ENCODE results near the gene DNAL1. TPM values are rescaled to one million over a fixed set of nuclear protein-coding genes. Genes with fewer than 3 reads are reported as not detected.

DNAL1 gene
- total RNA-seq, 1 experiment from 2014 or later, result 14.3 TPM

DNA sequence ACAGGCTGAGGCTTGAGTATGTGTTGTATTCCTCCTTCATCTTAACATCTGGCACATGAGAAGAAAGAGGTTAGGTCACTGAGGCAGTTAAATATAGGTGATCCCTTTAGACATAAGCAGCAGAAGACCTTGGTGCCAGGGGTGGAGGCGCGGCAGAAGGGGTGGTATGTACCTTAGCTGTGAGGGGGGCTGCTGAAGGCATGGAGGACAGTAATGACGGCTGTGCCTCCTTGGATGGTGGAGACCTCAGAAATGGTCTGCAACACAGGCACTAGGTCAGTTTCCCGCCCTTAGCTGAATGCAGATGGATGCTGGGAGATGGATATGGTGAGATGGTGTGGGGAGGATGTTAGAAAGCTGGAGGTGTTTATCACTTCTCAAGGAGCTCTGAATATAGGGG lies 70.9 kb downstream of the DNAL1 start:
- DNase-seq (ENCODE audit: low spot score), result no peak
- Mint-ChIP-seq H3K9me3 (no peaks in the 10 kb centered on the region), H3K27me3 (ENCODE audit: low read depth) (peaks cover 7% of the 10 kb centered on the region), H3K4me1 (peaks cover 48% of the 10 kb centered on the region), H3K27ac (0 out of 2 replicates have a peak overlapping the region, but pooled peaks have one; percentile 3), H3K36me3 (no peaks in the 10 kb centered on the region), H3K4me3 (no peak overlapping the region)
- ATAC-seq, result no peak
- TF ChIP-seq, protein P1, sequence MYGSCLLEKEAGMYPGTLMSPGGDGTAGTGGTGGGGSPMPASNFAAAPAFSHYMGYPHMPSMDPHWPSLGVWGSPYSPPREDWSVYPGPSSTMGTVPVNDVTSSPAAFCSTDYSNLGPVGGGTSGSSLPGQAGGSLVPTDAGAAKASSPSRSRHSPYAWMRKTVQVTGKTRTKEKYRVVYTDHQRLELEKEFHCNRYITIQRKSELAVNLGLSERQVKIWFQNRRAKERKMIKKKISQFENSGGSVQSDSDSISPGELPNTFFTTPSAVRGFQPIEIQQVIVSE (CRISPR knock-in tag; IDR thresholded peaks at IDR 0.05; ENCODE audit: borderline replicate concordance), result no peak
- TF ChIP-seq ZNF219 (CRISPR knock-in tag; IDR thresholded peaks at IDR 0.05; ENCODE audit: borderline replicate concordance) (no peak), SOX15 (CRISPR knock-in tag; IDR thresholded peaks at IDR 0.05) (no peak), CREB1 (CRISPR knock-in tag; IDR thresholded peaks at IDR 0.05) (no peak)
- TF ChIP-seq, protein P2, sequence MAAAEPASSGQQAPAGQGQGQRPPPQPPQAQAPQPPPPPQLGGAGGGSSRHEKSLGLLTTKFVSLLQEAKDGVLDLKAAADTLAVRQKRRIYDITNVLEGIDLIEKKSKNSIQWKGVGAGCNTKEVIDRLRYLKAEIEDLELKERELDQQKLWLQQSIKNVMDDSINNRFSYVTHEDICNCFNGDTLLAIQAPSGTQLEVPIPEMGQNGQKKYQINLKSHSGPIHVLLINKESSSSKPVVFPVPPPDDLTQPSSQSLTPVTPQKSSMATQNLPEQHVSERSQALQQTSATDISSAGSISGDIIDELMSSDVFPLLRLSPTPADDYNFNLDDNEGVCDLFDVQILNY (CRISPR knock-in tag; IDR thresholded peaks at IDR 0.05), result no peak
- CTCF ChIA-PET, result interaction anchor here (0.9 to 1.2 kb wide), 2 partner anchors 43 to 81 kb away, joined by 3 to 4 read pairs; no protein-coding TSS in a partner anchor
- POLR2A ChIA-PET, result no interaction called here

DNA sequence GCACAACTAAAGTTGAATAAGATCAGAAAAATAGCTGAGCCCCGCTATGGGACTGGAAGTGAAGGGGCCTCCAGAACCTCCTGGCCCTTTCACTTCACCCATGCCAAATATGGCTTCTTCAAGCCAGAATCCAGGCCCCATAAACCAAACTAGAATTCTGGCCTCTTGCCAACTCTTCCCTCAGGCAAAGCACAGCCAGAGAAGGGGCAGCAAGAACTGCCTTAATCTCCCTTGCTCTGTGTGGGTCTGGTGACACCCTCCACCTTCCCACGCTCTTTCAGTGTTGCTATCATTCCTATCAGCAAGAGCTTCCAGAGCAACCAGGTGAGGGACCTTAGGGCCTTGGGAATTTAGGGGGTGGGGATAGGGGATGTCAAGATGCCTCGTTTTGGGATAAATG lies 72.5 kb downstream of the DNAL1 start:
- peaks cover 58% of the 10 kb centered on the region for H3K4me1 Mint-ChIP-seq
- H3K27me3 Mint-ChIP-seq (ENCODE audit: low read depth), result peaks cover 7% of the 10 kb centered on the region
- no peaks in the 10 kb centered on the region for H3K9me3 Mint-ChIP-seq
- H3K27ac Mint-ChIP-seq, result no peak overlapping the region
- peaks cover 3% of the 10 kb centered on the region for H3K36me3 Mint-ChIP-seq
- H3K4me3 Mint-ChIP-seq, result peak overlapping the region; percentile 86; the same call in 1 of the 2 replicates
- DNase-seq (ENCODE audit: low spot score) (no peak), ATAC-seq (no peak)
- TF ChIP-seq NFE2L1 (CRISPR knock-in tag; IDR thresholded peaks at IDR 0.05), result no peak
- no peak for TF ChIP-seq GRHL2 (CRISPR knock-in tag; IDR thresholded peaks at IDR 0.05; ENCODE audit: insufficient replicate concordance, severe bottlenecking)
- TF ChIP-seq RORB (CRISPR knock-in tag; IDR thresholded peaks at IDR 0.05), result no peak
- TF ChIP-seq OVOL2 (CRISPR knock-in tag; IDR thresholded peaks at IDR 0.05; ENCODE audit: borderline replicate concordance), result no peak
- TF ChIP-seq, protein P1 (CRISPR knock-in tag; IDR thresholded peaks at IDR 0.05; ENCODE audit: borderline replicate concordance), result no peak
- no peak for TF ChIP-seq ETV6 (CRISPR knock-in tag; IDR thresholded peaks at IDR 0.05)
- TF ChIP-seq ZBTB21 (CRISPR knock-in tag; IDR thresholded peaks at IDR 0.05; ENCODE audit: borderline replicate concordance), result no peak
- TF ChIP-seq RELA (CRISPR knock-in tag; IDR thresholded peaks at IDR 0.05; ENCODE audit: borderline replicate concordance), result no peak
- TF ChIP-seq SP1 (CRISPR knock-in tag; conservative IDR thresholded peaks at IDR 0.05), result no peak
- TF ChIP-seq ZNF232 (CRISPR knock-in tag; IDR thresholded peaks at IDR 0.05), result no peak
- TF ChIP-seq ZNF317 (CRISPR knock-in tag; IDR thresholded peaks at IDR 0.05; ENCODE audit: borderline replicate concordance, low read depth), result no peak
- TF ChIP-seq JAZF1 (CRISPR knock-in tag; IDR thresholded peaks at IDR 0.05), result no peak
- no peak for TF ChIP-seq TP53 (CRISPR knock-in tag; IDR thresholded peaks at IDR 0.05)
- no peak for TF ChIP-seq ESRRA (CRISPR knock-in tag; IDR thresholded peaks at IDR 0.05; ENCODE audit: borderline replicate concordance)
- no peak for TF ChIP-seq SMAD4 (CRISPR knock-in tag; IDR thresholded peaks at IDR 0.05)
- TF ChIP-seq FOXP1 (CRISPR knock-in tag; IDR thresholded peaks at IDR 0.05; ENCODE audit: borderline replicate concordance), result no peak
- CTCF ChIA-PET, result interaction anchor here (0.7 to 4.8 kb wide), 7 partner anchors 11 to 84 kb away, joined by 3 to 22 read pairs (median 4); a partner anchor contains a TSS
- POLR2A ChIA-PET, result interaction anchor here (0.7 to 1.3 kb wide), 5 partner anchors 16 to 169 kb away, joined by 4 to 5 read pairs (median 4); partner anchors contain the start of genes PTGR2 and ZNF410

DNA sequence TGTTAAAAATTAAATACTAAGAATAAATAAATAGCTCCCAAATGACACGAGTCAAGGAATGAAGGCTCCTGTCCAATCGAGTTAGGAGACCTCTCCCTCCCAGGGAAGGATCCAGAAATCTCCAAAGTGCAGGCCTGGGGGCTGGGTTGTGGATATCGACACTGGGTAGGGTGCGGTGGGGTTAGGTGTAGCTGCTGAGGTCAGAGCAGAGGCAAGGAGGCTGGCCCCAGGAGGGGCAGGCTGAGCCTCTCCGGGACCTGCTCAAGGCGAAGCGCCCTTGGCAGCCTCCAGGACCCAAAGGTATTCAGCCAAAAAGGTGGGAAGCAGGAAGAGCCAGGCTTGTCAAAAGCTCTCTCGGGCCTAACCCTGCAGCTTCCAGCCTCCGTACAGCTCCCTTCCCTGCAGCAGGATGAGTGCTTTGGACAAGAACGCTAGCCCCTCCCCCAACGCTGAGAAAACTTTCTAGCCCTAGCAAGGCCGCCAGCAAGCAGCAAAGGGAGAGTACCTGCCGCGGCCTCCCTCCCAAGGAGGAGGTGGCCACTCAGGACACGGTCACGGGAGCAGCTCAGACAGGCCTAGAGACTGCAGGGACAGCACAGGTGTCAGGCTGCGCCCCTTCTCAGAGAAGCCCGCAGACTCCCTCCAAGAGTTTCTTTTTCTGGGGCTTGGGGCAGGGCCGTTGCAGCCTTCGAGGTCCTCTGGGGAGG lies 73.1 kb downstream of the DNAL1 start:
- peak overlapping the region; percentile 91 for H3K27ac Mint-ChIP-seq
- no peaks in the 10 kb centered on the region for H3K9me3 Mint-ChIP-seq
- ChIA-PET CTCF (interaction anchor here (0.7 to 4.8 kb wide), 7 partner anchors 10 to 85 kb away, joined by 3 to 22 read pairs (median 5); a partner anchor contains a TSS), POLR2A (interaction anchor here (0.9 to 1.4 kb wide), 6 partner anchors 17 to 169 kb away, joined by 3 to 5 read pairs (median 4); partner anchors contain the start of genes PTGR2 and ZNF410)
- peaks cover 4% of the 10 kb centered on the region for H3K36me3 Mint-ChIP-seq
- H3K4me3 Mint-ChIP-seq, result peak overlapping the region; percentile 86
- TF ChIP-seq ZBTB21 (CRISPR knock-in tag; IDR thresholded peaks at IDR 0.05; ENCODE audit: borderline replicate concordance) (0 out of 2 replicates have a peak, but pooled peaks have one; percentile 33), FOXP1 (CRISPR knock-in tag; IDR thresholded peaks at IDR 0.05; ENCODE audit: borderline replicate concordance) (0 out of 2 replicates have a peak, but pooled peaks have one; percentile 28)
- TF ChIP-seq, protein P3, sequence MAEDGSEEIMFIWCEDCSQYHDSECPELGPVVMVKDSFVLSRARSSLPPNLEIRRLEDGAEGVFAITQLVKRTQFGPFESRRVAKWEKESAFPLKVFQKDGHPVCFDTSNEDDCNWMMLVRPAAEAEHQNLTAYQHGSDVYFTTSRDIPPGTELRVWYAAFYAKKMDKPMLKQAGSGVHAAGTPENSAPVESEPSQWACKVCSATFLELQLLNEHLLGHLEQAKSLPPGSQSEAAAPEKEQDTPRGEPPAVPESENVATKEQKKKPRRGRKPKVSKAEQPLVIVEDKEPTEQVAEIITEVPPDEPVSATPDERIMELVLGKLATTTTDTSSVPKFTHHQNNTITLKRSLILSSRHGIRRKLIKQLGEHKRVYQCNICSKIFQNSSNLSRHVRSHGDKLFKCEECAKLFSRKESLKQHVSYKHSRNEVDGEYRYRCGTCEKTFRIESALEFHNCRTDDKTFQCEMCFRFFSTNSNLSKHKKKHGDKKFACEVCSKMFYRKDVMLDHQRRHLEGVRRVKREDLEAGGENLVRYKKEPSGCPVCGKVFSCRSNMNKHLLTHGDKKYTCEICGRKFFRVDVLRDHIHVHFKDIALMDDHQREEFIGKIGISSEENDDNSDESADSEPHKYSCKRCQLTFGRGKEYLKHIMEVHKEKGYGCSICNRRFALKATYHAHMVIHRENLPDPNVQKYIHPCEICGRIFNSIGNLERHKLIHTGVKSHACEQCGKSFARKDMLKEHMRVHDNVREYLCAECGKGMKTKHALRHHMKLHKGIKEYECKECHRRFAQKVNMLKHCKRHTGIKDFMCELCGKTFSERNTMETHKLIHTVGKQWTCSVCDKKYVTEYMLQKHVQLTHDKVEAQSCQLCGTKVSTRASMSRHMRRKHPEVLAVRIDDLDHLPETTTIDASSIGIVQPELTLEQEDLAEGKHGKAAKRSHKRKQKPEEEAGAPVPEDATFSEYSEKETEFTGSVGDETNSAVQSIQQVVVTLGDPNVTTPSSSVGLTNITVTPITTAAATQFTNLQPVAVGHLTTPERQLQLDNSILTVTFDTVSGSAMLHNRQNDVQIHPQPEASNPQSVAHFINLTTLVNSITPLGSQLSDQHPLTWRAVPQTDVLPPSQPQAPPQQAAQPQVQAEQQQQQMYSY (CRISPR knock-in tag; IDR thresholded peaks at IDR 0.05), result no peak
- peaks cover 52% of the 10 kb centered on the region for H3K4me1 Mint-ChIP-seq
- ATAC-seq, result peak; percentile 2; the same call in 1 of the 2 replicates
- peak; percentile 57 for DNase-seq (ENCODE audit: low spot score)
- H3K27me3 Mint-ChIP-seq (ENCODE audit: low read depth), result peaks cover 7% of the 10 kb centered on the region
